CD4-positive, CD25-positive, alpha-beta regulatory T cell (primary cell): ENCODE results near the gene STAP2. TPM values are rescaled to one million over a fixed set of nuclear protein-coding genes. Genes with fewer than 3 reads are reported as not detected.
"Not testable (repeated sequence)": the region's sequence is repeated elsewhere in the genome, so short reads cannot be mapped to it uniquely, and the experiment has no call there.

Experiments used
- ATAC-seq, 2 donors: fragments of 150-1000 bp; cut with Tn5 transposase; one replicate each; pipeline ENCODE4 v1.10.0; 2021; ENCODE audit warnings: low read depth in 2 of 2, moderate number of reproducible peaks in 2 of 2, moderate library complexity in 1 of 2
- DNase-seq, 3 donors: peaks; one replicate each; pipeline versions ENCODE4 v3.0.0 to v3.0.0-alpha.2; 2012 to 2022; ENCODE audit warnings: mixed read lengths in 1 of 3
- H3K27ac ChIP-seq: one replicate; pipeline ENCODE4 v1.7.0; 2013; ENCODE audit warnings: mild to moderate bottlenecking, low read length; ENCODE audit not compliant: insufficient read depth, poor library complexity, severe bottlenecking
- H3K27me3 ChIP-seq: one replicate; pipeline ENCODE4 v1.7.0; 2013; ENCODE audit warnings: low read length; ENCODE audit not compliant: control insufficient read depth, insufficient read depth
- H3K36me3 ChIP-seq: one replicate; pipeline ENCODE4 v1.7.0; 2013; ENCODE audit warnings: mild to moderate bottlenecking, low read length, moderate library complexity; ENCODE audit not compliant: control insufficient read depth, insufficient read depth
- H3K4me1 ChIP-seq: 2 replicates; pipeline ENCODE4 v1.7.0; 2013; ENCODE audit warnings: mild to moderate bottlenecking, low read length; ENCODE audit not compliant: insufficient read depth, control insufficient read depth, poor library complexity, severe bottlenecking
- H3K4me3 ChIP-seq: one replicate; pipeline ENCODE4 v1.7.0; 2013; ENCODE audit warnings: low read depth, mild to moderate bottlenecking, low read length, moderate library complexity
- H3K9me3 ChIP-seq, 2 experiments: 1 replicate in 1 of 2; 2 replicates in 1 of 2; pipeline ENCODE4 v1.7.0; 2013; ENCODE audit warnings: low read length in 2 of 2, mild to moderate bottlenecking in 1 of 2, moderate library complexity in 1 of 2; ENCODE audit not compliant: control insufficient read depth in 2 of 2
- H3K27ac Mint-ChIP-seq, 3 donors: one replicate each; pipeline ENCODE4 v1.8.0; 2020 to 2022; ENCODE audit warnings: mild to moderate bottlenecking in 3 of 3, mixed read lengths in 3 of 3, moderate library complexity in 2 of 3
- H3K27me3 Mint-ChIP-seq: one replicate; pipeline ENCODE4 v1.8.0; 2022; ENCODE audit warnings: mild to moderate bottlenecking, mixed read lengths
- H3K36me3 Mint-ChIP-seq: one replicate; pipeline ENCODE4 v1.8.0; 2020; ENCODE audit warnings: mixed read lengths
- H3K4me1 Mint-ChIP-seq, 4 donors: one replicate each; pipeline ENCODE4 v1.8.0; 2020 to 2022; ENCODE audit warnings: mixed read lengths in 4 of 4, mild to moderate bottlenecking in 1 of 4
- H3K4me3 Mint-ChIP-seq, 4 donors: one replicate each; pipeline ENCODE4 v1.8.0; 2020 to 2022; ENCODE audit warnings: mild to moderate bottlenecking in 4 of 4, mixed read lengths in 4 of 4, moderate library complexity in 3 of 4
- H3K9me3 Mint-ChIP-seq, 7 donors: one replicate each; pipeline ENCODE4 v1.8.0; 2020 to 2022; ENCODE audit warnings: mixed read lengths in 7 of 7, mild to moderate bottlenecking in 3 of 7, moderate library complexity in 2 of 7
- polyA plus RNA-seq, 4 donors: library from polyadenylated mRNA; unstranded; fragments of 300-500 nt; fragmentation: Illumina TruSeq; gene quantifications; one replicate each; pipeline ENCODE4 v1.2.3, GENCODE V29; 2021
- total RNA-seq: library from RNA; stranded (reverse); gene quantifications from one replicate; pipeline ENCODE4 v1.2.3, GENCODE V29; 2022

Gene STAP2
- total and polyA plus RNA-seq, 5 donors from 2014 or later: 1.6 to 3.0 (median 2.2) TPM

GRCh38 chr19:4297901-4298809 lies 40.5 kb downstream of the STAP2 start:
- ATAC-seq (peak in 1 of 2 donors; percentile 31), DNase-seq (no peak)
- H3K27ac Mint-ChIP-seq: peak overlapping the region; percentile 32 to 65 (median 50)
- peaks cover 0 to 34% (median 11%) of the 10 kb centered on the region in 4 donors for H3K4me1 Mint-ChIP-seq
- H3K9me3 ChIP-seq: no peaks in the 10 kb centered on the region
- no peaks in the 10 kb centered on the region for H3K36me3 ChIP-seq
- no peak overlapping the region for H3K4me3 ChIP-seq
- H3K9me3 Mint-ChIP-seq: peaks cover 0 to 2% (median 0%) of the 10 kb centered on the region in 7 donors
- no peak overlapping the region for H3K27ac ChIP-seq
- H3K4me3 Mint-ChIP-seq: peak overlapping the region in 1 of 4 donors; percentile 75
- H3K36me3 Mint-ChIP-seq: no peaks in the 10 kb centered on the region
- H3K27me3 Mint-ChIP-seq: peaks cover 4% of the 10 kb centered on the region
- H3K4me1 ChIP-seq: peaks cover 5% of the 10 kb centered on the region
- no peaks in the 10 kb centered on the region for H3K27me3 ChIP-seq

GRCh38 chr19:4295972-4296771 lies 42.5 kb downstream of the STAP2 start:
- Histone ChIP-seq H3K27me3 (no peaks in the 10 kb centered on the region), H3K4me3 (no peak overlapping the region), H3K36me3 (no peaks in the 10 kb centered on the region), H3K4me1 (no peaks in the 10 kb centered on the region), H3K9me3 (no peaks in the 10 kb centered on the region), H3K27ac (no peak overlapping the region)
- no peak overlapping the region for H3K27ac Mint-ChIP-seq
- H3K4me1 Mint-ChIP-seq: peaks cover 0 to 16% (median 4%) of the 10 kb centered on the region in 4 donors
- DNase-seq (no peak), ATAC-seq (no peak)
- no peaks in the 10 kb centered on the region for H3K36me3 Mint-ChIP-seq
- H3K4me3 Mint-ChIP-seq: no peak overlapping the region
- H3K9me3 Mint-ChIP-seq: peaks cover 0 to 2% (median 0%) of the 10 kb centered on the region in 7 donors
- H3K27me3 Mint-ChIP-seq: peaks cover 4% of the 10 kb centered on the region

- Histone ChIP-seq H3K36me3 (no peaks in the 10 kb centered on the region), H3K27ac (no peak overlapping the region), H3K9me3 (no peaks in the 10 kb centered on the region), H3K27me3 (no peaks in the 10 kb centered on the region), H3K4me3 (no peak overlapping the region), H3K4me1 (no peaks in the 10 kb centered on the region)
- DNase-seq: no peak
- ATAC-seq: no peak
- H3K9me3 Mint-ChIP-seq: peaks cover 0 to 2% (median 0%) of the 10 kb centered on the region in 7 donors
- no peaks in the 10 kb centered on the region for H3K36me3 Mint-ChIP-seq
- peak overlapping the region in 1 of 3 donors; percentile 36 for H3K27ac Mint-ChIP-seq
- peaks cover 4% of the 10 kb centered on the region for H3K27me3 Mint-ChIP-seq
- H3K4me3 Mint-ChIP-seq: no peak overlapping the region
- H3K4me1 Mint-ChIP-seq: peaks cover 0 to 6% (median 4%) of the 10 kb centered on the region in 4 donors
Measured at GRCh38 chr19:4294389-4294788, 44.2 kb downstream of the STAP2 start.

- no peak for ATAC-seq
Measured at GRCh38 chr19:4292515-4292914, 46.1 kb downstream of the STAP2 start.

GRCh38 chr19:4291184-4291732 lies 47.4 kb downstream of the STAP2 start:
- H3K27ac Mint-ChIP-seq: no peak overlapping the region
- H3K4me1 Mint-ChIP-seq: no peaks in the 10 kb centered on the region
- Histone ChIP-seq H3K9me3 (no peaks in the 10 kb centered on the region), H3K27ac (no peak overlapping the region), H3K4me3 (no peak overlapping the region), H3K27me3 (no peaks in the 10 kb centered on the region), H3K36me3 (no peaks in the 10 kb centered on the region), H3K4me1 (no peaks in the 10 kb centered on the region)
- H3K27me3 Mint-ChIP-seq: peaks cover 6% of the 10 kb centered on the region
- ATAC-seq (no peak), DNase-seq (no peak)
- no peaks in the 10 kb centered on the region for H3K9me3 Mint-ChIP-seq
- no peak overlapping the region for H3K4me3 Mint-ChIP-seq
- H3K36me3 Mint-ChIP-seq: no peaks in the 10 kb centered on the region

More at GRCh38 chr19:4292515-4292914, 46.1 kb downstream of the STAP2 start:
- H3K4me1 ChIP-seq: no peaks in the 10 kb centered on the region
- H3K9me3 ChIP-seq: no peaks in the 10 kb centered on the region
- no peaks in the 10 kb centered on the region for H3K27me3 ChIP-seq
- DNase-seq: no peak
- no peaks in the 10 kb centered on the region for H3K36me3 Mint-ChIP-seq
- peaks cover 4% of the 10 kb centered on the region for H3K27me3 Mint-ChIP-seq
- no peak overlapping the region for H3K27ac ChIP-seq
- H3K27ac Mint-ChIP-seq: no peak overlapping the region
- H3K9me3 Mint-ChIP-seq: peaks cover 0 to 1% (median 0%) of the 10 kb centered on the region in 7 donors
- no peaks in the 10 kb centered on the region for H3K36me3 ChIP-seq
- H3K4me3 ChIP-seq: no peak overlapping the region
- no peak overlapping the region for H3K4me3 Mint-ChIP-seq
- H3K4me1 Mint-ChIP-seq: no peaks in the 10 kb centered on the region

- no peaks in the 10 kb centered on the region for H3K9me3 Mint-ChIP-seq
- no peaks in the 10 kb centered on the region for H3K4me1 Mint-ChIP-seq
- DNase-seq (no peak), ATAC-seq (no peak)
- H3K36me3 Mint-ChIP-seq: no peaks in the 10 kb centered on the region
- H3K27ac Mint-ChIP-seq: no peak overlapping the region
- peaks cover 6% of the 10 kb centered on the region for H3K27me3 Mint-ChIP-seq
- H3K27me3 ChIP-seq: no peaks in the 10 kb centered on the region
- no peak overlapping the region for H3K4me3 ChIP-seq
- no peaks in the 10 kb centered on the region for H3K4me1 ChIP-seq
- no peaks in the 10 kb centered on the region for H3K36me3 ChIP-seq
- H3K9me3 ChIP-seq: no peaks in the 10 kb centered on the region
- H3K27ac ChIP-seq: no peak overlapping the region
- H3K4me3 Mint-ChIP-seq: no peak overlapping the region
Measured at GRCh38 chr19:4288091-4288777, 50.4 kb downstream of the STAP2 start.

- H3K27me3 Mint-ChIP-seq: peaks cover 13% of the 10 kb centered on the region
- H3K27ac Mint-ChIP-seq, H3K4me3 Mint-ChIP-seq: not testable (repeated sequence)
Measured at GRCh38 chr19:4286141-4286540, 52.5 kb downstream of the STAP2 start.

More at GRCh38 chr19:4286141-4286540, 52.5 kb downstream of the STAP2 start:
- not testable (repeated sequence) for H3K27me3 ChIP-seq, H3K27ac ChIP-seq, H3K9me3 Mint-ChIP-seq, H3K36me3 ChIP-seq, DNase-seq, H3K9me3 ChIP-seq, ATAC-seq, H3K36me3 Mint-ChIP-seq, H3K4me1 Mint-ChIP-seq, H3K4me3 ChIP-seq, H3K4me1 ChIP-seq
